NT2/D1 (cell line): ENCODE measurements around the gene STARD7.

Experiments
- YY1 ChIP-seq: IDR thresholded peaks from 2 replicates; pipeline ENCODE4 v1.6.1; 2011; ENCODE audit not compliant: insufficient read length, insufficient read depth
- ZNF274 ChIP-seq: IDR thresholded peaks from 2 replicates; pipeline ENCODE4 v1.6.1; 2011; ENCODE audit warnings: mild to moderate bottlenecking, low read depth, low read length

DNA sequence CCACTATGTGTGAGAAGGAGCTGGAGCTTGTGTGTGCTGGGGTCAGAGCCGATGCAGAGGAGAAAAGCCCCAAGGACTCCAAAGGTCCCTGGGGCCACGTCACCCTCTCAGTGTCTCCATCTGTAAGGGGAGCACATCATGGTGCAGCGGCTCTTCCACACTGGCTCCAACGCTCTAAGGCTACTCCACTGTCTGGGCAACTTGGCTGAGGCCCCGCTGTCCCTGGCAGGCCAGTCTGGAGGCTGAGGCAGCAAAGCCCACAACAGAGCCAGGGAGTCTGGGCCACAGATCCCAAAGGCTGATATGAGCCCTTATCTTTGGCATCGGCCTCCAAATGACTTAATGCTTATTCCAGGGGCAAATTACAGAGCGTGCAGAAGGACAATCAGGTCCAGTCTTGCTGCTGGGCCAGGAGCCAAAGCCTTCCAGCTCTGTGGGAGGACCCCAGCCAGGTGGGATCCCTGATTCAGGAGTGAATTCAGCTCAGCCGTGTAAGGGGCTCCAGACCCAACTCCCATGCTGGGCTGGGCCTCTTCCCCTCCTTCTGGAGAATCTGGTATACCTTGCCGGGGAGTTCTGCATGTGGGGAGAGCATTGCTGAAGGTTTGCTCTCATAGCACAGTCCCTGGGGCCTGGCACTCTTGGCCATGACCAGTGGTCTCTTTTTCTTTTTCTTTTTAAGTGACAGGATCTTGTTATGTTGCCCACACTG lies 61.6 kb downstream of the STARD7 start:
- TF ChIP-seq YY1: no peak
- no peak for TF ChIP-seq ZNF274
